Measurements from ENCODE around the gene PSMG2. TPM values are rescaled to one million over a fixed set of nuclear protein-coding genes. Genes with fewer than 3 reads are reported as not detected.

Gene PSMG2
- total RNA-seq, 1 donor from 2014 or later = 96.5 TPM

DNA sequence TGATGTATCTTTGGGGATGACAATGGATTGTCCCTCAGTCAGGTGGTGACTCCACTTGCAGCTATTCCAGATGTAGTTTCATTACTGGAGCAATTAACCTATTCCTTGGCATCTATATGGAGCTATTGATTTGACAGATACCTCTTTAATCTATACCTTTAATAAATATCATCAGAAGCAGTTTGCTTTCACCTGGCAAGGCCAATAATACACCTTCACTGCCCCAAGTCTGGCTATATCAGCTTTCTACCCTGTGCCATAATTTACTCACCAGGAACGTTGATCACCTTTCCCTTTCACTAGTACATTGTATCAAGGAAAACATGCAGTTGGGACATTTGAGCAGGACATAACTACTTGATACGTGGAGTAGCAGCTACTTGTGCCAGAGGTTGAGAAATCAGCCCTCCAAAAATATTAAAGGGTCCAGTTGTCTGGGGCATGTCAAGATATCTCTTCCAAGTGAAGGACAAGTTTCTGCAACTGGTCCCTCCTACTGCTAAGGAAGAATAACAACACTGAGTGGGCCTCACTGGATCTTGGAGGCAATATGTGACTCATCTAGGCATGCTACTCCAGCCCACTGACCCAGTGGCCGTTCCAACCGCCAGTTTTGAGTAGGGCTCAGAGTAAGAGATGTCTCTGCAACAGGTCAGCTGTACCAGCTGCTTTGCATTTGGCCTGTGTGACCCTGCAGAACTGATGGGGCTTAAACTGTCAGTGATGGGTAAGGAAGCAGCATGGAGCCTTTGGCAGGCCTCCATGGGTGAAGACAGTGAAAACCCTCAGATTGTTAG is 67.0 kb downstream of the PSMG2 start:
- no peak overlapping the region for H3K4me3 ChIP-seq (ENCODE audit: low read depth, low read length)
- DNase-seq (ENCODE audit: low read depth) = no peak
- TF ChIP-seq CTCF (conservative IDR thresholded peaks at IDR 0.05; ENCODE audit: low read depth, low read length) = no peak

DNA sequence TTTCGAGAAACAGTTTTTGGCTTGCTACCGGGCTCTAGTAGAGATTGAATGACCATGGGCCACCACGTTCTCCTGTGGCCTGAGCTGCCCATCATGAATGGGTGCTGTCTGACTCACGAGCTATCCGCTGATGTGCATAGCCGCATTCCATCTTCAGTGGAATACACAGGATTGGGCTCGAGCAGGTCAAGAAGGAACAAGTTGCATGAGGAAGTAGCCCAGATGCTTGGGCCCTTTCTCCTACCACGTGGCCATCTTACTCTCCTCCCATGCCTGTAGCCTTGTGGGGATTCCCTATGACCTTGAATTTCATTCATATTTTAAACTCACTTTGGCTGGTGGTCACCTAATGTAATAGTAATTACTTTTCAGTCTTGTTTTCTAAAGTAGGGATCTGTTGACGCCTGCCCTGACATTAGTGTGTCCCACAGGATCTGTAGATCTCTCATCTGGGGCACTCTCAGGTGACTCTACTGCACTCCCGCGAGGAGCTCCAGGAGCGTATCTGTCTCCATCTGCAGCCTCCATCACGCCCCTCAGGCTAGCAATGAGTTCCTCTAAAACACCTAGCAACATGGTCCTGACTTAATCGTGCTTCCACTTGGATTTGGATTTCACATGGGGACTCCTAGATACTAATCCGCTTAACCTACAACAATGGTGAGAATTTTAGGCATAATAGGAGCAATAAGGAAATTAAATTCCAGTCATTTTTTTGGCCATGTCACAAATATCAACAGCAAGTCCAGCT is 67.8 kb downstream of the PSMG2 start:
- no peak for TF ChIP-seq CTCF (conservative IDR thresholded peaks at IDR 0.05; ENCODE audit: low read depth, low read length)
- DNase-seq (ENCODE audit: low read depth) = no peak
- no peak overlapping the region for H3K4me3 ChIP-seq (ENCODE audit: low read depth, low read length)

DNA sequence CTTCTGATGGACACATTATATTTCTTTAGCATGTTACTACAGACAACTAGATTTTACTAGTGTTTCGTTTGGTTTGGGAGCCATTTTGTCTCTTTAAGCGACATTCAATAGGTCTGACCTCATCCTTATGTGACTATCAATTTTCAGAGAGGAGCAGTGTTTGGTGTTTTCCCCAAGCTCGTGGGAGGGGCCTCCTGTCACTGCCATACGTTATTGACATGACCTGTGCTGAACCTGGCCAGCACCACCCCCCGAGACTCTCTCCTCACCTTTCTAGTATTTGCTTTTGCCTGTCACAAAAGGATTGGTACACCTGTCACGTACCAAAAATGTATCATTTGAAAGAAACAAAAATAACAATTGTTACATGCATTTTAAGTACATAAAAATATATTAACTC is 69.3 kb downstream of the PSMG2 start:
- DNase-seq (ENCODE audit: low read depth) = no peak
- TF ChIP-seq CTCF (conservative IDR thresholded peaks at IDR 0.05; ENCODE audit: low read depth, low read length) = no peak
- no peak overlapping the region for H3K4me3 ChIP-seq (ENCODE audit: low read depth, low read length)

DNA sequence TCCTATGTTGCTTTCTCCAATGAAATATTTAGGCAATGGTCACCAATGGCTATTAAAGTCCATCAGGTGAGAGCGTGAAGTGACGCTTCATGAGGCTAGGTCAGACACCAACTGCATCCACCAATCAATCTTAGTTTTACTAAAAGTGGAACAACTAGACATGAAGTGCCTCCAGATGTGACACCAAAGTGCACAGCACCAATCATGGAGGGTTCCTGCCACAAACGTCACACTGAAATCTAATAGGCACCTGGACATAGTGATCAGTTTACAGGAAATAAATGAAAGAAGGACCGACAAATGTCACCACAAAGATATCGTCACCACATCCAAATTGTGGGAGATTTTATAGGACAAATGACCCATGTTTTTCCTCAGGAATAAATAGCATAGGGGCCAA is 70.5 kb downstream of the PSMG2 start:
- no peak overlapping the region for H3K4me3 ChIP-seq (ENCODE audit: low read depth, low read length)
- DNase-seq (ENCODE audit: low read depth) = no peak
- TF ChIP-seq CTCF (conservative IDR thresholded peaks at IDR 0.05; ENCODE audit: low read depth, low read length) = no peak

- DNase-seq (ENCODE audit: low read depth) = no peak
- no peak overlapping the region for H3K4me3 ChIP-seq (ENCODE audit: low read depth, low read length)
- TF ChIP-seq CTCF (conservative IDR thresholded peaks at IDR 0.05; ENCODE audit: low read depth, low read length) = no peak
Measured at GRCh38 chr18:12774982-12775381, 72.1 kb downstream of the PSMG2 start.

Other genes with a start within 250 kb of the PSMG2 start
- 20.7 and 22.8 TPM in 2 replicates for gene SPIRE1, start 44.9 kb upstream of the PSMG2 start, total RNA-seq
- gene CEP76, start 319 bp upstream of the PSMG2 start, total RNA-seq = 9.5 and 21.2 TPM in 2 replicates
- gene PTPN2, start 181.2 kb downstream of the PSMG2 start, total RNA-seq = 29.6 and 54.0 TPM in 2 replicates
- gene SEH1L, start 245.0 kb downstream of the PSMG2 start, total RNA-seq = 23.1 and 44.4 TPM in 2 replicates

All from epithelial cell of proximal tubule (primary cell).